ENCODE measurements around the gene ODAM. TPM values are rescaled to one million over a fixed set of nuclear protein-coding genes. Genes with fewer than 3 reads are reported as not detected.
"Not testable (repeated sequence)": the region's sequence is repeated elsewhere in the genome, so short reads cannot be mapped to it uniquely, and the experiment has no call there.

ODAM gene
- total RNA-seq, 2 donors from 2014 or later: not detected

- no peak for ATAC-seq (replicated peaks)
- Mint-ChIP-seq H3K27me3 (no peaks in the 10 kb centered on the region), H3K36me3 (ENCODE audit: low read depth) (no peaks in the 10 kb centered on the region), H3K27ac (no peak overlapping the region), H3K9me3 (no peaks in the 10 kb centered on the region), H3K4me1 (no peaks in the 10 kb centered on the region), H3K4me3 (no peak overlapping the region)
Observed at GRCh38 chr4:70191647-70192046, 3.9 kb upstream of the ODAM start.

DNA sequence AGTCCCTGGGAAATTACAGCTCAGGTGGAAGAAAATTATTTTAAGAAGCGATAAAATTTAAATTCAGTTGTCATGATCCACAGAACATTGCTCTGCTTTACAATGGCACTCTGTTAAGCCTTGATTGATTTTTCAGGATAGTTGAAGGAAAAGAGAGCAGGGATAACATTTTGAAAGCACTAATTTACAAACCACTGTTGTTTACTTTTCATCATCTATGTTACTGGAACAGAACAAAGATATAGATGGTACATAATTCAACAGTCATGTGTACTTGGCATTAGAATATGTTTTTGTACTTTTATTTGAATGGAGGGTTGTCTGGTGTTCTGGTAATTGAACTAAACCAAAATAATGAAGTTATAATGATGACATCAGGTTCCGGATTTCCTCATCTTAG is 2.6 kb upstream of the ODAM start:
- Mint-ChIP-seq H3K36me3 (ENCODE audit: low read depth) (no peaks in the 10 kb centered on the region), H3K9me3 (no peaks in the 10 kb centered on the region), H3K27ac (no peak overlapping the region), H3K27me3 (no peaks in the 10 kb centered on the region), H3K4me1 (no peaks in the 10 kb centered on the region), H3K4me3 (no peak overlapping the region)
- ATAC-seq (replicated peaks): no peak

DNA sequence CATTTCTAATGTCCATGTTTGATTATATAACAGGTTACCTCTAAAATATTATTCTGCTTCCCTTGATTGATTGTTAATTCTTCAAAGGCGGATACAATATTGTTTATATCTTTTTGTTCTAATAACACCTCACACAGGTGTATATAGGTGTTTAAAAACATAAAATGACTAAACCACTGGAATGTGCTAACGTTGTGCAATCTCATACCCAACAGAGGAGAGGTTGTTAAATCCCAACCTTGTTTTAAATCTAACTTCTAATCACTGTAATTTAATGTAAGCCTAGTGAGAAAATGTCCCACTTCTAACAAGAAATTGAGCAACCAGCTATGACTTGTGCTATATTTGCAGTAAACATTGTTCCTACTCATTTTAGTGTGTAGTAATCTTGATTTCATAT is 1.3 kb downstream of the ODAM start:
- no peaks in the 10 kb centered on the region for H3K36me3 Mint-ChIP-seq (ENCODE audit: low read depth)

GRCh38 chr4:70197842-70198241 is 2.3 kb downstream of the ODAM start:
- no peaks in the 10 kb centered on the region for H3K27me3 Mint-ChIP-seq
- no peak overlapping the region for H3K4me3 Mint-ChIP-seq
- H3K4me1 Mint-ChIP-seq: no peaks in the 10 kb centered on the region
- no peaks in the 10 kb centered on the region for H3K36me3 Mint-ChIP-seq (ENCODE audit: low read depth)
- ATAC-seq (replicated peaks): no peak
- no peaks in the 10 kb centered on the region for H3K9me3 Mint-ChIP-seq
- no peak overlapping the region for H3K27ac Mint-ChIP-seq

More for the DNA sequence above, 1.3 kb downstream of the ODAM start:
- H3K27ac Mint-ChIP-seq: no peak overlapping the region
- no peaks in the 10 kb centered on the region for H3K27me3 Mint-ChIP-seq
- ATAC-seq (replicated peaks): no peak
- H3K4me3 Mint-ChIP-seq: no peak overlapping the region
- no peaks in the 10 kb centered on the region for H3K4me1 Mint-ChIP-seq
- H3K9me3 Mint-ChIP-seq: no peaks in the 10 kb centered on the region

DNA sequence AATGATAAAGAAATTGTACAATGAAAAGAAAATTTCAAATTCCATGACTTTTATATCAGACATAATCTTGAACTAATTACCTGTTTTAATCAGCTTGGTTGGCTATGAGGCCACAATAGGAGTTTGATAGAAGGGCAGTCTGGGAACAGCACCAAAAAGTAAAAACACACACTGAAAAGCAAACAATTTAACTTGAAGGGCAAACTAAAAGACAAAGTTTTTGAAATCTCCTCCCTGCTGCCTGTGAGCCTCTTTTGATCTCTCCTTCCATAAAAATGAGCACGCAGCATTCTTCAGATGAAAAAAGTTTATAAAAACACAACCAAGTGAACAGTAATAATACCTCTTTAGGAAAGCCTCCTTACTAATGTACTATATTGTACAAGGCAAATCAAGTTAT is 8.1 kb downstream of the ODAM start:
- ATAC-seq (replicated peaks): no peak
- no peaks in the 10 kb centered on the region for H3K27me3 Mint-ChIP-seq
- H3K36me3 Mint-ChIP-seq (ENCODE audit: low read depth): no peaks in the 10 kb centered on the region
- H3K9me3 Mint-ChIP-seq: peaks cover under 1% of the 10 kb centered on the region
- no peaks in the 10 kb centered on the region for H3K4me1 Mint-ChIP-seq
- H3K4me3 Mint-ChIP-seq: no peak overlapping the region
- H3K27ac Mint-ChIP-seq: no peak overlapping the region

GRCh38 chr4:70212752-70213151 is 17.2 kb downstream of the ODAM start:
- ATAC-seq (replicated peaks); H3K27me3 Mint-ChIP-seq; H3K36me3 Mint-ChIP-seq (ENCODE audit: low read depth); H3K4me1 Mint-ChIP-seq; H3K27ac Mint-ChIP-seq; H3K4me3 Mint-ChIP-seq: not testable (repeated sequence)
- peaks cover 15% of the 10 kb centered on the region for H3K9me3 Mint-ChIP-seq

GRCh38 chr4:70216109-70216508 is 20.6 kb downstream of the ODAM start:
- H3K9me3 Mint-ChIP-seq; H3K36me3 Mint-ChIP-seq (ENCODE audit: low read depth); H3K27ac Mint-ChIP-seq; H3K27me3 Mint-ChIP-seq; ATAC-seq (replicated peaks); H3K4me1 Mint-ChIP-seq; H3K4me3 Mint-ChIP-seq: not testable (repeated sequence)

- not testable (repeated sequence) for H3K36me3 Mint-ChIP-seq (ENCODE audit: low read depth); ATAC-seq (replicated peaks); H3K4me1 Mint-ChIP-seq; H3K4me3 Mint-ChIP-seq; H3K27ac Mint-ChIP-seq; H3K27me3 Mint-ChIP-seq; H3K9me3 Mint-ChIP-seq
Observed at GRCh38 chr4:70216550-70216949, 21.0 kb downstream of the ODAM start.

DNA sequence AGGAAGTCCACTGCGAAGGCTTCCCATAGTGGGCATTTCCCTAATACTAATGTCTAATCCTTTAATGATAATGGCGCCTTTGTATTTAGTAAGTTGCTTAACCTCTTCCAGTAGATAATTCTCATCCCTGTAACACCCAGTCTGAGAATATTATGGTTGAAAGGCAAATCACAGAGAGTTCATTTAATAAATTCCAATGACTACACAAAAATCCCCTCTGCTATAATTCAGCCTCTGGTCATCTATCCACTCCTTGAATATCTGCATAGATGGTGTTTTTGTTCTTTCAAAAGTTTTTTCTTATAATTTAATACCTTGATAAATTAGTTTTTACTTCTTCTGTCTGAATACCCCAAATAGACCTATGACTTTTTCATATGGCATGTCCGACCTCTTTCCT is 25.9 kb downstream of the ODAM start:
- not testable (repeated sequence) for ATAC-seq (replicated peaks); H3K4me1 Mint-ChIP-seq; H3K27ac Mint-ChIP-seq

GRCh38 chr4:70221818-70222217 is 26.3 kb downstream of the ODAM start:
- H3K4me1 Mint-ChIP-seq; H3K4me3 Mint-ChIP-seq; H3K9me3 Mint-ChIP-seq; H3K36me3 Mint-ChIP-seq (ENCODE audit: low read depth); H3K27me3 Mint-ChIP-seq; H3K27ac Mint-ChIP-seq; ATAC-seq (replicated peaks): not testable (repeated sequence)

More for the DNA sequence above, 25.9 kb downstream of the ODAM start:
- H3K9me3 Mint-ChIP-seq; H3K27me3 Mint-ChIP-seq; H3K4me3 Mint-ChIP-seq; H3K36me3 Mint-ChIP-seq (ENCODE audit: low read depth): not testable (repeated sequence)

DNA sequence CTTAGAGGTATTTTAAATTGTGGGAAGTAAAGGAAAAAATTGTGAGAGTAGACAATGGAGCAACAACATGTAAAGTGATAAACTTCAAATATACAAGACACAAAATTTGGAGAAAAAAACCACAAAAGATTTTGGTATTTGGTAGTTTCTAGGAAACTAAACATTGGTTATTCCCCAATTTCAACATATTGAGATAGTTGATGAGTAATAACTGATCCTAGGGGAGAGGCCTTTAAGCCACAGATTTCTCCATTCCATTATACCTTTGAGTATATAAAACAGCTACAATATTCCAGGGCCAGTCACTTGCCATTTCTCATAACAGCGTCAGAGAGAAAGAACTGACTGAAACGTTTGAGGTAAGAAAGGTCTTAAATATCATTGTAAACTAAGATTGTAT is 30.3 kb downstream of the ODAM start, which contains the start of gene FDCSP:
Gene FDCSP, plus strand, starts transcription at position 301 of the 400 bp plus-strand sequence. CDS start 5,071 bp downstream, outside the sequence.
- Mint-ChIP-seq H3K4me3 (no peak within 1 kb of the TSS), H3K9me3 (no peaks in the 10 kb centered on the region), H3K27ac (no peak within 1 kb of the TSS), H3K4me1 (no peaks in the 10 kb centered on the region), H3K36me3 (ENCODE audit: low read depth) (no peaks in the 10 kb centered on the region), H3K27me3 (no peaks in the 10 kb centered on the region)
- no peak for ATAC-seq (replicated peaks)

DNA sequence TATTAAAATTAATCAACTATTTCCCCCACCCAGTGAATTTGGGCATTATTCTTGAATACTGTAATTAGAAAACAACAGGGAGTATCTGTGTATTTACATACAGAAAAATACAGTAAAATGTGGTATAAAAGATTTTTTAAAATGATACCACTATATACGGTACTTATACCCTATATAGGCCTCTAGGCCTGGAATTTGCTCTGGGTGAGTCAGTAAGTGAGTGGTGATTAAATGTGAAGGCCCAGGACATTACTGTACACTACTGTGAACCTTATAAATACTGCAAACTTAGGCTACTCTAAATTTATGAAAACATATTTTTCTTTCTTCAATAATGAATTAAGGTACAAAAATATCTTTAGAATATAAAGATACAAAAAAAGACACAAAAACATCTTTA is 40.6 kb downstream of the ODAM start:
- no peak for ATAC-seq (replicated peaks)
- no peak overlapping the region for H3K4me3 Mint-ChIP-seq
- no peaks in the 10 kb centered on the region for H3K36me3 Mint-ChIP-seq (ENCODE audit: low read depth)

GRCh38 chr4:70239131-70239883 is 43.8 kb downstream of the ODAM start:
- no peak overlapping the region for H3K4me3 Mint-ChIP-seq
- H3K9me3 Mint-ChIP-seq: no peaks in the 10 kb centered on the region
- no peaks in the 10 kb centered on the region for H3K36me3 Mint-ChIP-seq (ENCODE audit: low read depth)
- H3K27ac Mint-ChIP-seq: no peak overlapping the region
- no peaks in the 10 kb centered on the region for H3K4me1 Mint-ChIP-seq
- H3K27me3 Mint-ChIP-seq: no peaks in the 10 kb centered on the region
- ATAC-seq (replicated peaks): no peak

More for the DNA sequence above, 40.6 kb downstream of the ODAM start:
- Mint-ChIP-seq H3K27ac (no peak overlapping the region), H3K27me3 (no peaks in the 10 kb centered on the region), H3K9me3 (no peaks in the 10 kb centered on the region), H3K4me1 (no peaks in the 10 kb centered on the region)

- ATAC-seq (replicated peaks): no peak
- no peaks in the 10 kb centered on the region for H3K9me3 Mint-ChIP-seq
- H3K4me1 Mint-ChIP-seq: no peaks in the 10 kb centered on the region
- H3K4me3 Mint-ChIP-seq: no peak overlapping the region
- no peaks in the 10 kb centered on the region for H3K27me3 Mint-ChIP-seq
- no peak overlapping the region for H3K27ac Mint-ChIP-seq
- H3K36me3 Mint-ChIP-seq (ENCODE audit: low read depth): no peaks in the 10 kb centered on the region
Observed at GRCh38 chr4:70239884-70240591, 44.5 kb downstream of the ODAM start.

DNA sequence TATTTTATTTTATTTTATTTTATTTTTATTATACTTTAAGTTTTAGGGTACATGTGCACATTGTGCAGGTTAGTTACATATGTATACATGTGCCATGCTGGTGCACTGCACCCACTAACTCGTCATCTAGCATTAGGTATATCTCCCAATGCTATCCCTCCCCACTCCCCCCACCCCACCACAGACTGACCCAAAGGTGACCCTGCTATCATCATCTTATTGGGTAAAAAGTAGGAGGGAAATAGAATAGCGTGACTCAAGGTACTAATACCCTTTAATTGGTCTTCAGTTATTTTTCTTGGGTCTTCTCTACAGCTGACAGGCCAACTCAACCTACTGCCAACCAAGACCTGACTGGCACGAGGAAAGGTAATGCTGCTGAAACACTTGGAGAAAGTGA is 46.8 kb downstream of the ODAM start, which contains the start of gene CSN3:
Gene CSN3, plus strand, starts transcription at position 301 of the 400 bp plus-strand sequence. CDS start 2,223 bp downstream, outside the sequence.
- not testable (repeated sequence) for H3K27ac Mint-ChIP-seq; H3K27me3 Mint-ChIP-seq; H3K36me3 Mint-ChIP-seq (ENCODE audit: low read depth); ATAC-seq (replicated peaks); H3K9me3 Mint-ChIP-seq; H3K4me3 Mint-ChIP-seq; H3K4me1 Mint-ChIP-seq
